ENCODE results near the gene VANGL2.

- no peak for TF ChIP-seq SP1 (IDR thresholded peaks at IDR 0.05)
- no peak for TF ChIP-seq CTCF (IDR thresholded peaks at IDR 0.05; ENCODE audit: low read depth, low read length, missing input control)
- TF ChIP-seq RAD21 (IDR thresholded peaks at IDR 0.05): no peak
- TF ChIP-seq, protein P1, sequence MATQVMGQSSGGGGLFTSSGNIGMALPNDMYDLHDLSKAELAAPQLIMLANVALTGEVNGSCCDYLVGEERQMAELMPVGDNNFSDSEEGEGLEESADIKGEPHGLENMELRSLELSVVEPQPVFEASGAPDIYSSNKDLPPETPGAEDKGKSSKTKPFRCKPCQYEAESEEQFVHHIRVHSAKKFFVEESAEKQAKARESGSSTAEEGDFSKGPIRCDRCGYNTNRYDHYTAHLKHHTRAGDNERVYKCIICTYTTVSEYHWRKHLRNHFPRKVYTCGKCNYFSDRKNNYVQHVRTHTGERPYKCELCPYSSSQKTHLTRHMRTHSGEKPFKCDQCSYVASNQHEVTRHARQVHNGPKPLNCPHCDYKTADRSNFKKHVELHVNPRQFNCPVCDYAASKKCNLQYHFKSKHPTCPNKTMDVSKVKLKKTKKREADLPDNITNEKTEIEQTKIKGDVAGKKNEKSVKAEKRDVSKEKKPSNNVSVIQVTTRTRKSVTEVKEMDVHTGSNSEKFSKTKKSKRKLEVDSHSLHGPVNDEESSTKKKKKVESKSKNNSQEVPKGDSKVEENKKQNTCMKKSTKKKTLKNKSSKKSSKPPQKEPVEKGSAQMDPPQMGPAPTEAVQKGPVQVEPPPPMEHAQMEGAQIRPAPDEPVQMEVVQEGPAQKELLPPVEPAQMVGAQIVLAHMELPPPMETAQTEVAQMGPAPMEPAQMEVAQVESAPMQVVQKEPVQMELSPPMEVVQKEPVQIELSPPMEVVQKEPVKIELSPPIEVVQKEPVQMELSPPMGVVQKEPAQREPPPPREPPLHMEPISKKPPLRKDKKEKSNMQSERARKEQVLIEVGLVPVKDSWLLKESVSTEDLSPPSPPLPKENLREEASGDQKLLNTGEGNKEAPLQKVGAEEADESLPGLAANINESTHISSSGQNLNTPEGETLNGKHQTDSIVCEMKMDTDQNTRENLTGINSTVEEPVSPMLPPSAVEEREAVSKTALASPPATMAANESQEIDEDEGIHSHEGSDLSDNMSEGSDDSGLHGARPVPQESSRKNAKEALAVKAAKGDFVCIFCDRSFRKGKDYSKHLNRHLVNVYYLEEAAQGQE (IDR thresholded peaks at IDR 0.05): no peak
- no peak for TF ChIP-seq YY1 (IDR thresholded peaks at IDR 0.05)
- TF ChIP-seq NR2F2 (IDR thresholded peaks at IDR 0.05): no peak
- TF ChIP-seq TAF1 (conservative IDR thresholded peaks at IDR 0.05): no peak
- no peak for TF ChIP-seq ZBTB33 (IDR thresholded peaks at IDR 0.05)
- TF ChIP-seq RXRA (IDR thresholded peaks at IDR 0.05): no peak
- TF ChIP-seq, protein P2, sequence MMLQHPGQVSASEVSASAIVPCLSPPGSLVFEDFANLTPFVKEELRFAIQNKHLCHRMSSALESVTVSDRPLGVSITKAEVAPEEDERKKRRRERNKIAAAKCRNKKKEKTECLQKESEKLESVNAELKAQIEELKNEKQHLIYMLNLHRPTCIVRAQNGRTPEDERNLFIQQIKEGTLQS (IDR thresholded peaks at IDR 0.05): no peak
- TF ChIP-seq, protein P3, sequence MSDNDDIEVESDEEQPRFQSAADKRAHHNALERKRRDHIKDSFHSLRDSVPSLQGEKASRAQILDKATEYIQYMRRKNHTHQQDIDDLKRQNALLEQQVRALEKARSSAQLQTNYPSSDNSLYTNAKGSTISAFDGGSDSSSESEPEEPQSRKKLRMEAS (IDR thresholded peaks at IDR 0.05): no peak
- no peak for TF ChIP-seq JUND (IDR thresholded peaks at IDR 0.05)
- TF ChIP-seq FOXA2 (IDR thresholded peaks at IDR 0.05): no peak
- no peak for TF ChIP-seq EGR1 (IDR thresholded peaks at IDR 0.05; ENCODE audit: low read depth in 2 of 2)
Observed at GRCh38 chr1:160472112-160472511, 71.7 kb downstream of the VANGL2 start.

All from liver (tissue), 3 donors.